Measurements from ENCODE around the gene FNIP2.

The FNIP2 gene

DNA sequence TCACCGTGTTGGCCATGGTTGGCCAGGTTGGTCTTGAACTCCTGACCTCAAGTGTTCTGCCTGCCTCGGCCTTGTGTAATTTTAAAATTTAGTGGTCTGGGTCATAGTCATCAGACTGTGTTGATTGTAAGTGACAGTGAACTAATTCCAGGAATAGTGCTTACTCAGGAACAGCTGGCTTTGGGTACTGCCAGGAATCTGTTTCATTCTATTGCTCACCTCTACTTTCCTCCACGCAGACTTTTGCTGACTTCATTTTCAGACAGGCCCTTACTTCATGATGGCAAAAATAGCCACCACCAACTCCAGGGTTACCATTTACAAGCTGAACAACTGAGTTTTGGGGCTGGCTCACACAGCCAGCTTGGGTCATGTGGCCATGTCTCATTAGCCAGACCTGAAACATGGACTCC is 54.6 kb downstream of the FNIP2 start:
- H3K36me3 ChIP-seq (replicated peaks) = no peaks in the 10 kb centered on the region
- H3K27me3 ChIP-seq (replicated peaks) = no peaks in the 10 kb centered on the region
- H3K4me3 ChIP-seq (ENCODE audit: low read depth, low read length) = no peak overlapping the region
- TF ChIP-seq, protein P1, sequence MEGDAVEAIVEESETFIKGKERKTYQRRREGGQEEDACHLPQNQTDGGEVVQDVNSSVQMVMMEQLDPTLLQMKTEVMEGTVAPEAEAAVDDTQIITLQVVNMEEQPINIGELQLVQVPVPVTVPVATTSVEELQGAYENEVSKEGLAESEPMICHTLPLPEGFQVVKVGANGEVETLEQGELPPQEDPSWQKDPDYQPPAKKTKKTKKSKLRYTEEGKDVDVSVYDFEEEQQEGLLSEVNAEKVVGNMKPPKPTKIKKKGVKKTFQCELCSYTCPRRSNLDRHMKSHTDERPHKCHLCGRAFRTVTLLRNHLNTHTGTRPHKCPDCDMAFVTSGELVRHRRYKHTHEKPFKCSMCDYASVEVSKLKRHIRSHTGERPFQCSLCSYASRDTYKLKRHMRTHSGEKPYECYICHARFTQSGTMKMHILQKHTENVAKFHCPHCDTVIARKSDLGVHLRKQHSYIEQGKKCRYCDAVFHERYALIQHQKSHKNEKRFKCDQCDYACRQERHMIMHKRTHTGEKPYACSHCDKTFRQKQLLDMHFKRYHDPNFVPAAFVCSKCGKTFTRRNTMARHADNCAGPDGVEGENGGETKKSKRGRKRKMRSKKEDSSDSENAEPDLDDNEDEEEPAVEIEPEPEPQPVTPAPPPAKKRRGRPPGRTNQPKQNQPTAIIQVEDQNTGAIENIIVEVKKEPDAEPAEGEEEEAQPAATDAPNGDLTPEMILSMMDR (IDR thresholded peaks at IDR 0.05; ENCODE audit: low read depth, low read length, missing control alignments) = no peak
- peak overlapping the region; percentile 54 for H3K27ac ChIP-seq
- no peak for DNase-seq
- in situ Hi-C loops (cut with HindIII; ENCODE audit: low pct_ligation_motif_present, low sequenced_read_pairs) = no loop called here

DNA sequence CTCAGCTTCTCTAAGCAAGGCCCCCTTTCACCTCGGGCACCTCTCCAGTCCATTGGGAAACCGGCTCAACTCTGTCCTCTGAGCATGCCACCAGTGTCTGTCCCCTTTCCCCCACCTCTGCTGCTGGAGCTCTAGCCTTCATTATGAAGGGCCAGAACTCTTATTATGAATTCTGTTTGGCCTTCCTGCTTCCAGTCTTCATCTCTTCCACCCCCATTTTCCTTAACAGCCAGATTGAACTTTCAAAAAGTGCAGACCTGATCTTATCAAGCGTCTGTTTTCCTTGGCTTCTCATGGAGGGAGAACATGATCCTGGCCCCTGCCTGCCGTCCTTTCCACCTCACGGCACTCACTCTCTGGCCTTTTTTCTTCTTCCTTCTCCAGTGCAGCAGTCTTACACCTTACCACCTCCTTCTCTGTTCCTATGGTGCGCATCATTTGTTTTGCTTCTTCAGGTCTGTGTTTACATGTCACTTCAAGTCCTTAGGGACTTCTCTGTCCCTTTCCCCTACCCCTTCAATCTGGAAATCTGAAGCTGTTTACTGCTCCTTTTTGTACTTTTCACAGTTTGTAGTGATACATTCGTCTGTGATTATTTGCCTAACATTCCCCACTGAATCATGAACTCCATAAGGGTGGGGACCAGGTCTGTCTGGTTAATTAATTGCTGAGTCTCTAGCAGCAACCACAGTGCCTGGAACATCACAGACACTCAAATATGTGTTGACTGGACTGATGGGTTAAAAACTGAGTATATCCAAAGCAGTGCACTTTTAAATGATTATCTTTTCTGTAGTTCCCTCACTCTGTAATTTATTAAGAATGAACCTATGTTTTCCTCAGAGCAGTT is 55.8 kb downstream of the FNIP2 start:
- H3K4me3 ChIP-seq (ENCODE audit: low read depth, low read length) = no peak overlapping the region
- peak; percentile 55 for DNase-seq
- H3K36me3 ChIP-seq (replicated peaks) = no peaks in the 10 kb centered on the region
- TF ChIP-seq, protein P1 (IDR thresholded peaks at IDR 0.05; ENCODE audit: low read depth, low read length, missing control alignments) = no peak
- no peaks in the 10 kb centered on the region for H3K27me3 ChIP-seq (replicated peaks)
- in situ Hi-C loops (cut with HindIII; ENCODE audit: low pct_ligation_motif_present, low sequenced_read_pairs) = no loop called here
- H3K27ac ChIP-seq = peak overlapping the region; percentile 54

DNA sequence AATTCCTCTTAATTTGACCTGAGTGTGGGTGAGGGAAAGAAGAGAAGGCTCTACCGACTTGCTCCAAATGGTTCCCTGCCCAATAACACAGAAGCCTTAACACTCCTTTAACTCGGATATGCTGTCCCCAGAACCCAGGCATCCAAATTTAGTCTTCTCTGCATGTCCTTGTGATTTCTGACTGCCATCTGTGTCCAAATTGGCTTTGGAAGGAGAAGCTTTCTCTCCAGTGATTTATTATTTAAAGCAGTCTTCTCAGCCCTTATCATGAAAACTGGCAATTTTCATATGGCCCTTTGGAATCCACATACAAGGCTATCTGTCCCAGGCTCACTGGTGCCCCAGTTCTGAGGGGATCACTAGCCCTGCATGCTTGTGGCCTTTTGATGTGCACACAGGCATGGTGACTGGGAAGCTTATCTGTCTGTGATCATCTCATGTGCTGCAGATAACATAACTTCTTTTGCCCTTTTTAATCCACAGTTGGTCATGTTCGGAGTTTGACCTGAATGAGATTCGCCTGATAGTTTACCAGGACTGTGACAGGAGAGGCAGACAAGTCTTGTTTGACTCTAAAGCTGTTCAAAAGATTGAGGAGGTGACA is 56.7 kb downstream of the FNIP2 start:
- in situ Hi-C loops (cut with HindIII; ENCODE audit: low pct_ligation_motif_present, low sequenced_read_pairs) = no loop called here
- H3K4me3 ChIP-seq (ENCODE audit: low read depth, low read length) = no peak overlapping the region
- DNase-seq = no peak
- TF ChIP-seq, protein P1 (IDR thresholded peaks at IDR 0.05; ENCODE audit: low read depth, low read length, missing control alignments) = no peak
- peak overlapping the region; percentile 54 for H3K27ac ChIP-seq
- no peaks in the 10 kb centered on the region for H3K27me3 ChIP-seq (replicated peaks)
- H3K36me3 ChIP-seq (replicated peaks) = no peaks in the 10 kb centered on the region

DNA sequence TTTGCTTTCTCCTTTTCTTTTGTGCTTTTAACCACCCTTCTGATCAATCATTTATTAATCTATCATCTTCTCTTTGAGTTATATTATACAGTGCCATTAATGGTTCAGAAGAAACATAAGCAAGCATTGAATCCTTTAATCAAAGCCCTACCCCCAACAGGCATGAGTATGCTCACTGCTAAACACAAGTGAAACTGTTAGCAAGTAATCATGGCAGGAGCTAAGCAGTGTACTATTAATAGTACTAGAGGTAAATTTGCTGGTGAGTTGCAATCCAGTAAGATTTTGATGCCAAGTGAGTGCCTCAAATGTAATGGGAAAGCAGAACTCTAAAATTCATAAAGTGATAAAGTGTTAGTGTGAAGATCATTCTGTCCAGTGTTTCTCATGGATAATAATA is 57.2 kb downstream of the FNIP2 start:
- Histone ChIP-seq H3K27me3 (replicated peaks) (no peaks in the 10 kb centered on the region), H3K4me3 (ENCODE audit: low read depth, low read length) (no peak overlapping the region), H3K27ac (no peak overlapping the region), H3K36me3 (replicated peaks) (no peaks in the 10 kb centered on the region)
- DNase-seq = no peak
- TF ChIP-seq, protein P1 (IDR thresholded peaks at IDR 0.05; ENCODE audit: low read depth, low read length, missing control alignments) = no peak
- in situ Hi-C loops (cut with HindIII; ENCODE audit: low pct_ligation_motif_present, low sequenced_read_pairs) = no loop called here

DNA sequence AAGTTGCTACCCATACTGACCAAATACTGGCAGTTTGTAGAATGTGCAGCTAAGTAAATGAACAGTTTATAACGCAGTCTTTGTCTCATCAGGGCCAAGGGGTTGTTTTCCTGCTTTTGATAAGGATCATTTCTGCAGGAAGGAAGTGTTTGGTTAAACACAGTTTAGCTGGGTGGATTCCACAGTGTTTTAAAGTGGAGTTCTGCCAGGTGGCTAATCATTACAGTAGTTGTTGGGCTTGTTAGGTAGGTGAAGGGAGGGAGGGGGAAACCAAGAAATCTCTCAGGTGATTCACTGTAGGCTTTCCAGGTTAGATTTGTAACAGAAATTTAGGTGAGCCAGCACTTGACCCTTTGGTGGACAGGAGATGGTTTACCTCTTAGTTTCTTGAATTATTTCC is 58.1 kb downstream of the FNIP2 start:
- in situ Hi-C loops (cut with HindIII; ENCODE audit: low pct_ligation_motif_present, low sequenced_read_pairs) = no loop called here
- Histone ChIP-seq H3K36me3 (replicated peaks) (no peaks in the 10 kb centered on the region), H3K4me3 (ENCODE audit: low read depth, low read length) (no peak overlapping the region), H3K27ac (no peak overlapping the region), H3K27me3 (replicated peaks) (no peaks in the 10 kb centered on the region)
- DNase-seq = no peak
- TF ChIP-seq, protein P1 (IDR thresholded peaks at IDR 0.05; ENCODE audit: low read depth, low read length, missing control alignments) = no peak
